Trophoblast cell (in vitro differentiated cells and primary cell): Measurements from ENCODE around the gene APBA2.
"Not testable (repeated sequence)": the region's sequence is repeated elsewhere in the genome, so short reads cannot be mapped to it uniquely, and the experiment has no call there.

Source experiments
- DNase-seq, 2 donors: peaks; one replicate each; pipeline ENCODE4 v3.0.0-alpha.2; 2016
- H2AFZ ChIP-seq: 2 replicates; pipeline ENCODE4 v1.6.1; 2013; ENCODE audit warnings: low read length, moderate library complexity, mild to moderate bottlenecking; ENCODE audit not compliant: insufficient read depth, poor library complexity
- H2AK5ac ChIP-seq: 2 replicates; pipeline ENCODE4 v1.6.1; 2013; ENCODE audit warnings: mild to moderate bottlenecking, low read length
- H2BK120ac ChIP-seq: 2 replicates; pipeline ENCODE4 v1.6.1; 2013; ENCODE audit warnings: low read length, mild to moderate bottlenecking, moderate library complexity; ENCODE audit not compliant: insufficient read depth, poor library complexity
- H2BK12ac ChIP-seq: 2 replicates; pipeline ENCODE4 v1.6.1; 2013; ENCODE audit warnings: mild to moderate bottlenecking, low read length, moderate library complexity
- H2BK5ac ChIP-seq: 2 replicates; pipeline ENCODE4 v1.6.1; 2013; ENCODE audit warnings: low read length, low read depth, moderate library complexity, mild to moderate bottlenecking; ENCODE audit not compliant: poor library complexity
- H3K14ac ChIP-seq: 2 replicates; pipeline ENCODE4 v1.6.1; 2013; ENCODE audit warnings: mild to moderate bottlenecking, low read length
- H3K18ac ChIP-seq: 2 replicates; pipeline ENCODE4 v1.6.1; 2013; ENCODE audit warnings: mild to moderate bottlenecking, low read length
- H3K23ac ChIP-seq: 2 replicates; pipeline ENCODE4 v1.6.1; 2013; ENCODE audit warnings: low read length
- H3K27ac ChIP-seq: 2 replicates; pipeline ENCODE4 v1.5.1; 2013; ENCODE audit warnings: low read depth, mild to moderate bottlenecking, inconsistent platforms, low read length, moderate library complexity
- H3K27me3 ChIP-seq: 2 replicates; pipeline ENCODE4 v1.6.1; 2013; ENCODE audit warnings: inconsistent platforms, mild to moderate bottlenecking, low read length, moderate library complexity; ENCODE audit not compliant: insufficient read depth
- H3K36me3 ChIP-seq, 2 experiments: 1 replicate in 1 of 2; 2 replicates in 1 of 2; pipeline ENCODE4 v1.6.1; 2013; ENCODE audit warnings: low read length in 2 of 2, mild to moderate bottlenecking in 2 of 2, moderate library complexity in 1 of 2; ENCODE audit not compliant: insufficient read depth in 2 of 2, control insufficient read depth in 1 of 2
- H3K4ac ChIP-seq: 2 replicates; pipeline ENCODE4 v1.6.1; 2013; ENCODE audit warnings: low read depth, mild to moderate bottlenecking, low read length, moderate library complexity
- H3K4me1 ChIP-seq, 2 experiments: 1 replicate in 1 of 2; 2 replicates in 1 of 2; pipeline ENCODE4 v1.6.1; 2013; ENCODE audit warnings: low read length in 2 of 2, mild to moderate bottlenecking in 2 of 2, moderate library complexity in 1 of 2; ENCODE audit not compliant: insufficient read depth in 2 of 2, control insufficient read depth in 1 of 2
- H3K4me2 ChIP-seq: 2 replicates; pipeline ENCODE4 v1.6.1; 2013; ENCODE audit warnings: inconsistent platforms, mild to moderate bottlenecking, low read length, moderate library complexity
- H3K4me3 ChIP-seq: 2 replicates; pipeline ENCODE4 v1.5.1; 2013; ENCODE audit warnings: mild to moderate bottlenecking, low read depth, low read length, inconsistent platforms
- H3K79me1 ChIP-seq: one replicate; pipeline ENCODE4 v1.6.1; 2013; ENCODE audit warnings: low read length
- H3K79me2 ChIP-seq: 2 replicates; pipeline ENCODE4 v1.6.1; 2013; ENCODE audit warnings: low read length, mild to moderate bottlenecking; ENCODE audit not compliant: control insufficient read depth, insufficient read depth, poor library complexity
- H3K9ac ChIP-seq: 2 replicates; pipeline ENCODE4 v1.6.1; 2013; ENCODE audit warnings: mild to moderate bottlenecking, low read length
- H3K9me3 ChIP-seq: 2 replicates; pipeline ENCODE4 v1.6.1; 2013; ENCODE audit warnings: low read depth, mild to moderate bottlenecking, control low read depth, inconsistent platforms, low read length; ENCODE audit not compliant: insufficient read depth
- H4K12ac ChIP-seq: 2 replicates; pipeline ENCODE4 v1.6.1; 2013; ENCODE audit warnings: low read depth, mild to moderate bottlenecking, low read length, moderate library complexity
- H4K8ac ChIP-seq: 2 replicates; pipeline ENCODE4 v1.6.1; 2013; ENCODE audit warnings: low read depth, mild to moderate bottlenecking, low read length, moderate library complexity
- H4K91ac ChIP-seq: one replicate; pipeline ENCODE4 v1.6.1; 2013; ENCODE audit warnings: low read depth, mild to moderate bottlenecking, low read length, moderate library complexity
- WGBS: extraction: QIAGEN DNeasy Blood & Tissue Kit; methylation state at CpG from one replicate; pipeline ENCODE4 v1.1.7; 2013; ENCODE audit warnings: missing lambda C conversion rate; ENCODE audit not compliant: insufficient read length, insufficient coverage; ENCODE audit errors: extremely low coverage; 5-methylcytosine and 5-hydroxymethylcytosine counted together

The APBA2 gene

GRCh38 chr15:28889346-28889745 is 3.6 kb downstream of the APBA2 start:
- H3K27ac ChIP-seq: no peak overlapping the region
- H3K4me2 ChIP-seq: no peak overlapping the region
- H2AK5ac ChIP-seq: no peak overlapping the region
- H3K4me1 ChIP-seq: peaks cover 4 to 6% of the 10 kb centered on the region in 2 experiments
- peaks cover 29% of the 10 kb centered on the region for H3K27me3 ChIP-seq
- no peak for DNase-seq
- H4K91ac ChIP-seq: no peak overlapping the region
- no peaks in the 10 kb centered on the region for H3K36me3 ChIP-seq
- WGBS: no CpG with 5 or more reads among the region's 3 CpGs
- no peak overlapping the region for H4K12ac ChIP-seq
- H3K14ac ChIP-seq: no peak overlapping the region
- no peak overlapping the region for H3K4me3 ChIP-seq
- H2BK120ac ChIP-seq: no peak overlapping the region
- H4K8ac ChIP-seq: no peak overlapping the region
- H3K79me1 ChIP-seq: no peaks in the 10 kb centered on the region
- H3K9me3 ChIP-seq: no peaks in the 10 kb centered on the region
- no peaks in the 10 kb centered on the region for H3K79me2 ChIP-seq
- no peak overlapping the region for H3K23ac ChIP-seq
- no peak overlapping the region for H3K18ac ChIP-seq
- H3K4ac ChIP-seq: no peak overlapping the region
- no peak overlapping the region for H2AFZ ChIP-seq
- no peak overlapping the region for H2BK12ac ChIP-seq
- H2BK5ac ChIP-seq: no peak overlapping the region
- no peak overlapping the region for H3K9ac ChIP-seq

- no CpG with 5 or more reads among the region's 6 CpGs for WGBS
- H3K4ac ChIP-seq, H3K14ac ChIP-seq: not testable (repeated sequence)
Observed at GRCh38 chr15:28889871-28890270, 4.1 kb downstream of the APBA2 start.

GRCh38 chr15:28890291-28890690 is 4.5 kb downstream of the APBA2 start:
- H3K18ac ChIP-seq, DNase-seq, H2BK5ac ChIP-seq, H3K36me3 ChIP-seq, H2AFZ ChIP-seq, H3K4me2 ChIP-seq, H3K14ac ChIP-seq, H2BK120ac ChIP-seq, H4K12ac ChIP-seq, H3K9ac ChIP-seq, H3K79me1 ChIP-seq, H2AK5ac ChIP-seq, H4K91ac ChIP-seq, H3K27ac ChIP-seq, H4K8ac ChIP-seq, H3K4ac ChIP-seq, H3K79me2 ChIP-seq, H3K4me1 ChIP-seq, H3K9me3 ChIP-seq, H2BK12ac ChIP-seq, H3K23ac ChIP-seq, H3K4me3 ChIP-seq: not testable (repeated sequence)
- H3K27me3 ChIP-seq: peaks cover 24% of the 10 kb centered on the region
- WGBS: no CpG with 5 or more reads among the region's 4 CpGs

More at GRCh38 chr15:28889871-28890270, 4.1 kb downstream of the APBA2 start:
- H3K9ac ChIP-seq, H3K4me2 ChIP-seq, H3K4me1 ChIP-seq, H3K4me3 ChIP-seq, H4K8ac ChIP-seq, H3K18ac ChIP-seq, H4K12ac ChIP-seq, H4K91ac ChIP-seq, H2AK5ac ChIP-seq, H2AFZ ChIP-seq, H3K27ac ChIP-seq, H3K79me2 ChIP-seq, H3K36me3 ChIP-seq, H2BK12ac ChIP-seq, H2BK5ac ChIP-seq, H3K79me1 ChIP-seq, DNase-seq, H2BK120ac ChIP-seq, H3K23ac ChIP-seq, H3K9me3 ChIP-seq: not testable (repeated sequence)
- H3K27me3 ChIP-seq: peaks cover 27% of the 10 kb centered on the region

- H3K4me3 ChIP-seq: no peak overlapping the region
- H3K27ac ChIP-seq: no peak overlapping the region
- no peak overlapping the region for H2BK120ac ChIP-seq
- no peak overlapping the region for H3K4ac ChIP-seq
- no peak for DNase-seq
- H3K36me3 ChIP-seq: no peaks in the 10 kb centered on the region
- H3K27me3 ChIP-seq: peaks cover 19% of the 10 kb centered on the region
- H4K91ac ChIP-seq: no peak overlapping the region
- no peak overlapping the region for H3K18ac ChIP-seq
- H3K9me3 ChIP-seq: no peaks in the 10 kb centered on the region
- no peaks in the 10 kb centered on the region for H3K79me2 ChIP-seq
- H3K4me1 ChIP-seq: no peaks in the 10 kb centered on the region
- H3K14ac ChIP-seq: no peak overlapping the region
- H2AK5ac ChIP-seq: no peak overlapping the region
- WGBS: no CpG with 5 or more reads among the region's 15 CpGs
- no peak overlapping the region for H2BK12ac ChIP-seq
- H4K8ac ChIP-seq: no peak overlapping the region
- no peak overlapping the region for H3K9ac ChIP-seq
- H2BK5ac ChIP-seq: no peak overlapping the region
- H3K23ac ChIP-seq: no peak overlapping the region
- H3K4me2 ChIP-seq: no peak overlapping the region
- H3K79me1 ChIP-seq: no peaks in the 10 kb centered on the region
- no peak overlapping the region for H4K12ac ChIP-seq
- H2AFZ ChIP-seq: no peak overlapping the region
Observed at GRCh38 chr15:28890711-28891495, 5.1 kb downstream of the APBA2 start.
